GM12878 (cell line): ENCODE results near the gene DLG2. TPM values are rescaled to one million over a fixed set of nuclear protein-coding genes. Genes with fewer than 3 reads are reported as not detected.

ENCODE experiments used
- ATAC-seq: fragments of 200-7000 bp; cut with Tn5 transposase; 3 replicates; pipeline ENCODE4 v1.9.1; 2020; ENCODE audit warnings: mild to moderate bottlenecking, moderate library complexity
- BruUV-seq: library from RNA; stranded (reverse); fragments of 400-500 nt; replicated peaks from 2 replicates; lab custom pipeline; 2021; lab: Mats Ljungman, UMichigan
- CTCF ChIA-PET: fragments of 300-600 bp; sonication (Branson Sonifier 250); formaldehyde crosslinking; extraction: SDS; loops from one replicate; lab custom pipeline; 2021; ENCODE audit warnings: inconsistent platforms; lab: Yijun Ruan, JAX
- POLR2A ChIA-PET: fragments of 350-600 bp; formaldehyde crosslinking; extraction: SDS; loops from one replicate; lab custom pipeline; 2021; ENCODE audit warnings: inconsistent platforms; lab: Charles Lee
- RAD21 ChIA-PET: fragments of 300-600 bp; sonication (Branson Sonifier 250); formaldehyde crosslinking; loops from one replicate; lab custom pipeline; 2023; ENCODE audit warnings: antibody characterized with exemption; ENCODE audit not compliant: unreplicated experiment; lab: Charles Lee
- SMC1A ChIA-PET: fragments of 300-600 bp; sonication (Branson Sonifier 250); formaldehyde crosslinking; loops from one replicate; lab custom pipeline; 2023; ENCODE audit not compliant: unreplicated experiment, uncharacterized antibody; lab: Charles Lee
- DNase-seq: peaks from one replicate; pipeline ENCODE4 v3.0.0-alpha.2; 2011; ENCODE audit warnings: low read depth, low spot score
- FAIRE-seq: peaks from 3 replicates; lab custom pipeline; 2011; peaks lifted over from hg19 to GRCh38; lab: Jason Lieb, UNC
- H2AFZ ChIP-seq: 2 replicates; pipeline ENCODE4 v1.6.0; 2011; ENCODE audit warnings: low read depth, low read length, control low read depth; ENCODE audit not compliant: control insufficient read depth
- H3K27ac ChIP-seq: 2 replicates; pipeline ENCODE4 v1.5.1; 2011; ENCODE audit warnings: control low read depth; ENCODE audit not compliant: control insufficient read depth, insufficient read depth
- H3K27me3 ChIP-seq, 2 experiments: replicated peaks in 1 of 2; 2 replicates each; pipeline versions ENCODE4 v1.6.0 to v1.6.1; 2011; ENCODE audit warnings: low read length in 1 of 2; ENCODE audit not compliant: control insufficient read depth in 2 of 2, insufficient read depth in 2 of 2
- H3K36me3 ChIP-seq, 2 experiments: 2 replicates each; pipeline ENCODE4 v1.5.1; 2011; ENCODE audit warnings: low read length in 1 of 2; ENCODE audit not compliant: control insufficient read depth in 2 of 2, insufficient read depth in 2 of 2
- H3K4me1 ChIP-seq: 2 replicates; pipeline ENCODE4 v1.6.1; 2011; ENCODE audit warnings: mild to moderate bottlenecking, low read length, moderate library complexity, mixed read lengths; ENCODE audit not compliant: control insufficient read depth, insufficient read depth
- H3K4me2 ChIP-seq: 2 replicates; pipeline ENCODE4 v1.6.0; 2011; ENCODE audit warnings: control low read depth; ENCODE audit not compliant: control insufficient read depth, insufficient read depth
- H3K4me3 ChIP-seq: fragments of 200-600 bp; sonication (generic); 2 replicates; pipeline ENCODE4 v1.5.1; 2016
- H3K79me2 ChIP-seq: 2 replicates; pipeline ENCODE4 v1.6.0; 2011; ENCODE audit warnings: low read length; ENCODE audit not compliant: control insufficient read depth, insufficient read depth
- H3K9ac ChIP-seq: 2 replicates; pipeline ENCODE4 v1.8.0; 2011; ENCODE audit warnings: low read length, control low read depth, mixed read lengths; ENCODE audit not compliant: control insufficient read depth, insufficient read depth
- H3K9me3 ChIP-seq: replicated peaks from 3 replicates; pipeline ENCODE4 v1.5.1; 2011; ENCODE audit warnings: mild to moderate bottlenecking, low read length; ENCODE audit not compliant: control insufficient read depth, insufficient read depth
- H4K20me1 ChIP-seq: 2 replicates; pipeline ENCODE4 v1.6.0; 2011; ENCODE audit not compliant: control insufficient read depth, insufficient read depth
- EGR1 ChIP-seq, 2 experiments: IDR thresholded peaks; 1 replicate in 1 of 2; 2 replicates in 1 of 2; pipeline ENCODE4 v1.6.1; 2011 to 2012; ENCODE audit warnings: low read depth in 2 of 2, low read length in 2 of 2, borderline replicate concordance in 1 of 2, mild to moderate bottlenecking in 1 of 2, moderate library complexity in 1 of 2
- HCFC1 ChIP-seq: fragments of 150-350 bp; IDR thresholded peaks from 2 replicates; pipeline ENCODE4 v1.6.1; 2014; ENCODE audit warnings: low read length
- MYC ChIP-seq: IDR thresholded peaks from 2 replicates; pipeline ENCODE4 v1.6.1; 2011; ENCODE audit warnings: mild to moderate bottlenecking, low read length, moderate library complexity, inconsistent platforms; ENCODE audit not compliant: insufficient read depth, insufficient replicate concordance, insufficient read length, severe bottlenecking
- NFIC ChIP-seq: IDR thresholded peaks from 2 replicates; pipeline ENCODE4 v1.6.1; 2012; ENCODE audit warnings: low read depth, mild to moderate bottlenecking, inconsistent platforms, low read length, moderate library complexity
- NFYB ChIP-seq: IDR thresholded peaks from 2 replicates; pipeline ENCODE4 v1.6.1; 2011; ENCODE audit warnings: low read depth, mild to moderate bottlenecking, low read length, improper control_type of control experiment, moderate library complexity; ENCODE audit not compliant: insufficient read depth
- POLR2A ChIP-seq: IDR thresholded peaks from 2 replicates; pipeline ENCODE4 v1.6.1; 2011; ENCODE audit warnings: low read depth, mild to moderate bottlenecking, low read length
- SMAD1 ChIP-seq: fragments of 450-650 bp; IDR thresholded peaks from 2 replicates; pipeline ENCODE4 v1.6.1; 2018; ENCODE audit warnings: mild to moderate bottlenecking, low read depth; ENCODE audit not compliant: partially characterized antibody
- TAF1 ChIP-seq: IDR thresholded peaks from 2 replicates; pipeline ENCODE4 v1.6.1; 2011; ENCODE audit warnings: mild to moderate bottlenecking, low read depth, low read length, borderline replicate concordance
- ZZZ3 ChIP-seq: IDR thresholded peaks from 2 replicates; pipeline ENCODE4 v1.6.1; 2011; ENCODE audit warnings: low read depth; ENCODE audit not compliant: control insufficient read depth, insufficient read length
- WGBS: methylation state at CpG from one replicate; pipeline ENCODE4 v1.1.6; 2016; ENCODE audit warnings: low lambda C conversion rate; ENCODE audit not compliant: insufficient replicate concordance, insufficient coverage; ENCODE audit errors: missing lambda C conversion rate; 5-methylcytosine and 5-hydroxymethylcytosine counted together
- in situ Hi-C: fragments of 300-500 bp; cut with MboI; formaldehyde crosslinking; loops from 9 replicates; pipeline ENCODE4 v1.14.3; 2018; ENCODE audit warnings: mixed read lengths
- intact Hi-C: fragments of 100-400 bp; cut with micrococcal nuclease; formaldehyde crosslinking; loops from one replicate; pipeline ENCODE4 v1.14.2; 2022; ENCODE audit not compliant: unreplicated experiment
- polyA plus RNA-seq, 11 experiments: library from polyadenylated mRNA; depleted of rRNA in 4 of 11; unstranded in 6 of 11; stranded (reverse) in 5 of 11; fragments of >200 nt; fragmentation: Nextera tagmentation in 4 of 11; fragmentation: Illumina TruSeq in 1 of 11; extraction: Ambion mirVana in 4 of 11; extraction: Trizol in 1 of 11; gene quantifications; 1 replicate in 1 of 11; 2 replicates in 10 of 11; pipeline versions ENCODE4 v1.2.1 to v1.2.3, GENCODE V29; 2011 to 2016; ENCODE audit warnings: inconsistent platforms in 2 of 11, missing spikeins in 2 of 11, low read depth in 1 of 11
- total RNA-seq, 4 experiments: library from RNA; depleted of rRNA in 3 of 4; stranded (reverse); fragments of >200 nt in 3 of 4; fragmentation: Illumina TruSeq in 1 of 4; extraction: Trizol in 1 of 4; gene quantifications; 2 replicates each; pipeline versions ENCODE4 v1.2.1 to v1.2.3, GENCODE V29; 2013 to 2021
- TF ChIP-seq, protein P1 (sequence below): fragments of 450-650 bp; IDR thresholded peaks from 2 replicates; pipeline ENCODE4 v1.6.1; 2017; ENCODE audit warnings: antibody characterized with exemption, mild to moderate bottlenecking, moderate library complexity
- TF ChIP-seq, protein P2 (sequence below): IDR thresholded peaks from 2 replicates; pipeline ENCODE4 v1.6.1; 2011; ENCODE audit warnings: mild to moderate bottlenecking, low read depth, low read length, moderate library complexity; ENCODE audit not compliant: insufficient replicate concordance
- TF ChIP-seq, protein P3 (sequence below): fragments of 450-650 bp; IDR thresholded peaks from 2 replicates; pipeline ENCODE4 v1.6.1; 2016; ENCODE audit warnings: mild to moderate bottlenecking
- TF ChIP-seq, protein P4 (sequence below): fragments of 450-650 bp; IDR thresholded peaks from 2 replicates; pipeline ENCODE4 v1.6.1; 2017; ENCODE audit warnings: mild to moderate bottlenecking
- TF ChIP-seq, protein P5 (sequence below): fragments of 450-650 bp; IDR thresholded peaks from 2 replicates; pipeline ENCODE4 v1.6.1; 2014; ENCODE audit warnings: mild to moderate bottlenecking

DLG2 gene
- total and polyA plus RNA-seq, 10 of the 15 experiments (the other 5 are each of a cell fraction or from before 2014, with no cell fraction given) = 0.09 to 0.98 (median 0.35) TPM

DNA sequence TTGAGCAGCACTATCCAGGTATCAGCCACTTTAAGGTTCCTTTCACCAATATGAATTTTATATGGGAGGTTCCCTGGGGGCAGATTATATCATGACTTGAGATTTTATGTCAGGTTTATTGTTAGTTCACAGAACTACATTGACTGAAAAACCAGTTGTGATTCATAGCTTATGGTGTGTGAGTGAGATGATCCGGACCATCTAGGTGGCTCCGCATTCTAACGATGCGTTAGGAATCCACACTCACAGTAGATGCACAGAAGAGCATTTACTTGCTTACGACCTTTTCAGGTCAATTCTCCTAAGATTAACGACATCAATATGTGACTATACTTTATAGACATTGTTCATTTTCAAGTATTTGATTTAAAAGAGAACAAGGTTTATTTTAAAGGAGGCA is 1356.7 kb downstream of the DLG2 start:
- intact Hi-C loops = no loop called here
- H3K27me3 ChIP-seq = no peaks in the 10 kb centered on the region; a peak in 1 of 4 replicates
- no peak for FAIRE-seq

More for the DNA sequence above, 1356.7 kb downstream of the DLG2 start:
- POLR2A ChIA-PET = no interaction called here
- Histone ChIP-seq H3K9me3 (no peaks in the 10 kb centered on the region), H3K4me3 (no peak overlapping the region), H4K20me1 (no peaks in the 10 kb centered on the region), H3K4me2 (no peak overlapping the region), H3K79me2 (no peaks in the 10 kb centered on the region), H3K4me1 (no peaks in the 10 kb centered on the region), H2AFZ (no peak overlapping the region), H3K9ac (no peak overlapping the region), H3K36me3 (no peaks in the 10 kb centered on the region), H3K27ac (no peak overlapping the region)
- TF ChIP-seq SMAD1 (no peak), NFYB (no peak), HCFC1 (no peak), POLR2A (no peak), TAF1 (no peak), ZZZ3 (no peak), EGR1 (IDR thresholded peaks at IDR 0.05; ENCODE audit: borderline replicate concordance in 1 of 2, low read depth in 2 of 2, low read length in 2 of 2) (no peak), MYC (no peak), NFIC (no peak)
- TF ChIP-seq, protein P1, sequence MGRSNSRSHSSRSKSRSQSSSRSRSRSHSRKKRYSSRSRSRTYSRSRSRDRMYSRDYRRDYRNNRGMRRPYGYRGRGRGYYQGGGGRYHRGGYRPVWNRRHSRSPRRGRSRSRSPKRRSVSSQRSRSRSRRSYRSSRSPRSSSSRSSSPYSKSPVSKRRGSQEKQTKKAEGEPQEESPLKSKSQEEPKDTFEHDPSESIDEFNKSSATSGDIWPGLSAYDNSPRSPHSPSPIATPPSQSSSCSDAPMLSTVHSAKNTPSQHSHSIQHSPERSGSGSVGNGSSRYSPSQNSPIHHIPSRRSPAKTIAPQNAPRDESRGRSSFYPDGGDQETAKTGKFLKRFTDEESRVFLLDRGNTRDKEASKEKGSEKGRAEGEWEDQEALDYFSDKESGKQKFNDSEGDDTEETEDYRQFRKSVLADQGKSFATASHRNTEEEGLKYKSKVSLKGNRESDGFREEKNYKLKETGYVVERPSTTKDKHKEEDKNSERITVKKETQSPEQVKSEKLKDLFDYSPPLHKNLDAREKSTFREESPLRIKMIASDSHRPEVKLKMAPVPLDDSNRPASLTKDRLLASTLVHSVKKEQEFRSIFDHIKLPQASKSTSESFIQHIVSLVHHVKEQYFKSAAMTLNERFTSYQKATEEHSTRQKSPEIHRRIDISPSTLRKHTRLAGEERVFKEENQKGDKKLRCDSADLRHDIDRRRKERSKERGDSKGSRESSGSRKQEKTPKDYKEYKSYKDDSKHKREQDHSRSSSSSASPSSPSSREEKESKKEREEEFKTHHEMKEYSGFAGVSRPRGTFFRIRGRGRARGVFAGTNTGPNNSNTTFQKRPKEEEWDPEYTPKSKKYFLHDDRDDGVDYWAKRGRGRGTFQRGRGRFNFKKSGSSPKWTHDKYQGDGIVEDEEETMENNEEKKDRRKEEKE = no peak
- TF ChIP-seq, protein P2, sequence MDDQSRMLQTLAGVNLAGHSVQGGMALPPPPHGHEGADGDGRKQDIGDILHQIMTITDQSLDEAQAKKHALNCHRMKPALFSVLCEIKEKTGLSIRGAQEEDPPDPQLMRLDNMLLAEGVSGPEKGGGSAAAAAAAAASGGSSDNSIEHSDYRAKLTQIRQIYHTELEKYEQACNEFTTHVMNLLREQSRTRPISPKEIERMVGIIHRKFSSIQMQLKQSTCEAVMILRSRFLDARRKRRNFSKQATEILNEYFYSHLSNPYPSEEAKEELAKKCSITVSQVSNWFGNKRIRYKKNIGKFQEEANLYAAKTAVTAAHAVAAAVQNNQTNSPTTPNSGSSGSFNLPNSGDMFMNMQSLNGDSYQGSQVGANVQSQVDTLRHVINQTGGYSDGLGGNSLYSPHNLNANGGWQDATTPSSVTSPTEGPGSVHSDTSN = no peak
- TF ChIP-seq, protein P3, sequence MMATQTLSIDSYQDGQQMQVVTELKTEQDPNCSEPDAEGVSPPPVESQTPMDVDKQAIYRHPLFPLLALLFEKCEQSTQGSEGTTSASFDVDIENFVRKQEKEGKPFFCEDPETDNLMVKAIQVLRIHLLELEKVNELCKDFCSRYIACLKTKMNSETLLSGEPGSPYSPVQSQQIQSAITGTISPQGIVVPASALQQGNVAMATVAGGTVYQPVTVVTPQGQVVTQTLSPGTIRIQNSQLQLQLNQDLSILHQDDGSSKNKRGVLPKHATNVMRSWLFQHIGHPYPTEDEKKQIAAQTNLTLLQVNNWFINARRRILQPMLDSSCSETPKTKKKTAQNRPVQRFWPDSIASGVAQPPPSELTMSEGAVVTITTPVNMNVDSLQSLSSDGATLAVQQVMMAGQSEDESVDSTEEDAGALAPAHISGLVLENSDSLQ = no peak
- TF ChIP-seq, protein P4, sequence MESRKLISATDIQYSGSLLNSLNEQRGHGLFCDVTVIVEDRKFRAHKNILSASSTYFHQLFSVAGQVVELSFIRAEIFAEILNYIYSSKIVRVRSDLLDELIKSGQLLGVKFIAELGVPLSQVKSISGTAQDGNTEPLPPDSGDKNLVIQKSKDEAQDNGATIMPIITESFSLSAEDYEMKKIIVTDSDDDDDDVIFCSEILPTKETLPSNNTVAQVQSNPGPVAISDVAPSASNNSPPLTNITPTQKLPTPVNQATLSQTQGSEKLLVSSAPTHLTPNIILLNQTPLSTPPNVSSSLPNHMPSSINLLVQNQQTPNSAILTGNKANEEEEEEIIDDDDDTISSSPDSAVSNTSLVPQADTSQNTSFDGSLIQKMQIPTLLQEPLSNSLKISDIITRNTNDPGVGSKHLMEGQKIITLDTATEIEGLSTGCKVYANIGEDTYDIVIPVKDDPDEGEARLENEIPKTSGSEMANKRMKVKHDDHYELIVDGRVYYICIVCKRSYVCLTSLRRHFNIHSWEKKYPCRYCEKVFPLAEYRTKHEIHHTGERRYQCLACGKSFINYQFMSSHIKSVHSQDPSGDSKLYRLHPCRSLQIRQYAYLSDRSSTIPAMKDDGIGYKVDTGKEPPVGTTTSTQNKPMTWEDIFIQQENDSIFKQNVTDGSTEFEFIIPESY = no peak
- TF ChIP-seq, protein P5, sequence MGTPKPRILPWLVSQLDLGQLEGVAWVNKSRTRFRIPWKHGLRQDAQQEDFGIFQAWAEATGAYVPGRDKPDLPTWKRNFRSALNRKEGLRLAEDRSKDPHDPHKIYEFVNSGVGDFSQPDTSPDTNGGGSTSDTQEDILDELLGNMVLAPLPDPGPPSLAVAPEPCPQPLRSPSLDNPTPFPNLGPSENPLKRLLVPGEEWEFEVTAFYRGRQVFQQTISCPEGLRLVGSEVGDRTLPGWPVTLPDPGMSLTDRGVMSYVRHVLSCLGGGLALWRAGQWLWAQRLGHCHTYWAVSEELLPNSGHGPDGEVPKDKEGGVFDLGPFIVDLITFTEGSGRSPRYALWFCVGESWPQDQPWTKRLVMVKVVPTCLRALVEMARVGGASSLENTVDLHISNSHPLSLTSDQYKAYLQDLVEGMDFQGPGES = no peak
- DNase-seq = no peak
- RAD21 ChIA-PET = no interaction called here
- BruUV-seq = no TSS peak
- CTCF ChIA-PET = no interaction called here
- 66% methylated on average over 6 of the region's 6 CpGs for WGBS
- ATAC-seq = no peak
- in situ Hi-C loops = no loop called here
- SMC1A ChIA-PET = no interaction called here
